ENCODE results near the gene SPATS2L.

- TF ChIP-seq CTCF (IDR thresholded peaks at IDR 0.05; ENCODE audit: insufficient read depth, low read length, poor library complexity, severe bottlenecking) (peak; percentile 72), EZH2phosphoT487 (conservative IDR thresholded peaks at IDR 0.05; ENCODE audit: low read length) (no peak)
Observed at GRCh38 chr2:200509612-200510433, 203.3 kb downstream of the SPATS2L start, which contains the start of gene KCTD18.
